DMS153 treated with DMSO at 0.1 percent for 48 hours (cell line): ENCODE results near the gene PRRG2.

Experiments
- DNase-seq: peaks from one replicate; lab custom pipeline; 2025; ENCODE audit not compliant: unreplicated experiment; lab: John Stamatoyannopoulos, UW

The PRRG2 gene

GRCh38 chr19:49585023-49585422, 3.9 kb downstream of the PRRG2 start:
- no peak for DNase-seq

DNA sequence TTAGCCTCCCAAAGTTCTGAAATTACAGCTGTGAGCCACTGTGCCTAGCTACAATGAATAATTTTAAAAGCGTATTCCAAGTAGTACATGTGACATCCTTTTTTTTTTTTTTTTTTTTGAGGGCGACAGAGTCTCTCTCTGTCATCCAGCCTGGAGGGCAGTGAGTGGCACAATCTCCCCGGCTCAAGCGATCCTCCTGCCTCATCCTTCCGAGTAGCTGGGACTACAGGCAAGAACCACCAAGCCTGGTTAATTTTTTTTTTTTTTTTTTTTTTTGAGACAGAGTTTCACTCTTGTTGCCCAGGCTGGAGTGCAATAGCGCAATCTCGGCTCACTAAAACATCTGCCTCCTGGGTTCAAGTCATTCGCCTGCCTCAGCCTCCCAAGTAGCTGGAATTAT, 6.1 kb downstream of the PRRG2 start:
- DNase-seq = no peak

GRCh38 chr19:49588365-49589122, 7.4 kb downstream of the PRRG2 start:
- no peak for DNase-seq

DNA sequence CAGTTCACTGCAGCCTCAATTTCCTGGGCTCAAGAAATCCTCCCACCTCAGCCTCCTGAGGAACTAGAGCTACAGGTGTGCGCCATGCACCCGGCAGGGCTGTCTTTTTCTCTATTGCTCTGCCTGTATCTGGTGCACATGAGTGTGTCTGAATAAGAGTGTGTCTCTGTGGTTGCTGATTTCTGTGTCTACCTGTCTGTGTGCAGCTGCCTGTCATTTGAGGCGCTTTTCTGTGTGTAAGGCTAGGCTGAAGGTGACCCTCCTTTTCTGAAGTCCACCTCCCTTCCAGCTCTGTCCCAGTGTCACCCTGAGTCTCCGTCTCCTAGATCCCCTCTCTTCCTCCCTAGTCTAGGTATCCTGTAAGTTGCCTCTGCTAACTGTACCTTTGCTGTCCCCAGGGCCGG, 8.4 kb downstream of the PRRG2 start:
- DNase-seq = no peak

DNA sequence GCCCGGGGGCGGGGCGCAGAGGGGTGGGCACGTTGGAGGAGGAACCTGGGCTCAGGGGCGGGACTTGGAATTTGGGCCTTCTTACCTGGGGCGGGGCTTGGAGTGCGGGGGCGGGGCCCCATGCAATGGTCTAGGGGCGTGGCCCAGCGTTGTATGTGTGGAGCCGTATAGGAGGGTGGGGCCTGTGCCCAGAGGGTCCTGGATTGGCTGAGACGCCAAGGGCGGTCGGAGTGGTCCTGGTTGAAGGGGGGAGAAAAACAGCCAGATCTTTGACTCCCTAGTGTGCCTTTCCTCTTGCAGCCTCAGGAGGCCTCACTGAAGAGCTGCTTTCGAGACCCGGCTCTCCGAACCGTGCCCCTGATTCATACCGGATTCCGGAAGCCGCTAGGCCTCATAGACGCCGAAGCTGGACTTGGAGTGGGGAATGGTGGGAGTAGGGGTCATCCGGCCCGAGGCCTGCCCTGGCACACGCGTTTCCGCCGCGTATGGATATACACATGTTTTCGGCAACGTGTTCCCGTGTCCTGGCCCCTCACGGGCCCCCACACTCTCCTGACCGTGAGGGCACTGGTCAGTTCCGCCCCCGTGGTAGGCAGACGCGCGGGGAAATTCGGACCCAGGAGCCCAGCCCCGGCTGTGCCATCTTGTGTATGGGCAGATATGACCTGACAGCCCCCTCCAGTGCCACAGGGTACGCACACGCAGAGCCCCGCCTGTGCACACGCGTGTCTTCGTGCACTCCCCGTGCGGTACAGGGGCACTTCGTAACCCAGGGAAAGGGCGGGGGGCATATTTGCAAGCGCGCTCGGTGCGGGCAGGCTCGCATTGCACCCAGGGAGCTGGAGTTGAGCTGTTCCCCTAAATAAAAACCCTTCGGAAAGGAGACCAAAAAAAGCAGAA, 9.2 kb downstream of the PRRG2 start:
- DNase-seq = peak; percentile 93

GRCh38 chr19:49590971-49591730, 10.0 kb downstream of the PRRG2 start, which contains the start of gene PRR12:
Gene PRR12, plus strand, starts transcription at chr19:49591182. Its CDS starts 473 bp downstream, at chr19:49591655.
- peak; percentile 44 for DNase-seq

DNA sequence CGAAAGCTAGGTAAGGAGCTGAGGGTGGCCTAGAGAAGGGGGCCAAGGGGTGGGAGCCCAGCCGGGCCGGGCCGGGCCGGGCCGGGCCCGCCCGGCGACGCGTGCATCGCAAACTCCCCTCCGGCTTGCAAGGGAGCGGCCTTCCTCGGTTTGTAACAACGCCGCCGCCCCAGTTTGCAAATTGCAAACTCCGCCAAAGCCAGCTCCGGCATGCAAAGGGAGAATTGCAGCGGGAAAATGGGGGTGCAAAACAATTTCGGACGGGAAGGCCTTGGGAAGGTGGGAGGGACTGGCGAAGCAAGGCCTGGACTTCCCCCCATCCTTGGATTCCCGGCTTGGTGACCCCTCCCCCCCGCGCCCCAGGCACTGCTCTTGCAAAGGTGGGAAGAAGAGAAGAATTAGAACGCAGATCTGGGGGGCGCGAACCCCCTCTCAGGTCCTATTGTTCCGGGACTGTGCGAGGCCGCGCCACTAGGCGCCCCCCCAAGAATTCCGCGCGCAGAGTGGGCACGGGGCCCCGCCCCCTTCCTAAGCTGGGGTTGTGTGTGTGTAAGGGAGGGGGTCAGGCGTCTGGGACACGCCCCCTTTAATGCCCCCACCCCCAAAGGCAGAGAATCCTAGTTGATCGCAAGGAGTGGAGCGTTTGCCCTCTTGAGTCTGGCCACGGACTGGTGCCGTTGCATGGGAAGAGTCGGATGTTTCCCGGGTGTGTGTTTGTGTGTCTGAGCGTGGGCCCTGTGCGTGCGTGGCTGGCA, 10.8 kb downstream of the PRRG2 start:
- no peak for DNase-seq

GRCh38 chr19:49592486-49593232, 11.5 kb downstream of the PRRG2 start:
- DNase-seq = no peak

- DNase-seq = peak; percentile 85
Observed at GRCh38 chr19:49593233-49594113, 12.4 kb downstream of the PRRG2 start.

DNA sequence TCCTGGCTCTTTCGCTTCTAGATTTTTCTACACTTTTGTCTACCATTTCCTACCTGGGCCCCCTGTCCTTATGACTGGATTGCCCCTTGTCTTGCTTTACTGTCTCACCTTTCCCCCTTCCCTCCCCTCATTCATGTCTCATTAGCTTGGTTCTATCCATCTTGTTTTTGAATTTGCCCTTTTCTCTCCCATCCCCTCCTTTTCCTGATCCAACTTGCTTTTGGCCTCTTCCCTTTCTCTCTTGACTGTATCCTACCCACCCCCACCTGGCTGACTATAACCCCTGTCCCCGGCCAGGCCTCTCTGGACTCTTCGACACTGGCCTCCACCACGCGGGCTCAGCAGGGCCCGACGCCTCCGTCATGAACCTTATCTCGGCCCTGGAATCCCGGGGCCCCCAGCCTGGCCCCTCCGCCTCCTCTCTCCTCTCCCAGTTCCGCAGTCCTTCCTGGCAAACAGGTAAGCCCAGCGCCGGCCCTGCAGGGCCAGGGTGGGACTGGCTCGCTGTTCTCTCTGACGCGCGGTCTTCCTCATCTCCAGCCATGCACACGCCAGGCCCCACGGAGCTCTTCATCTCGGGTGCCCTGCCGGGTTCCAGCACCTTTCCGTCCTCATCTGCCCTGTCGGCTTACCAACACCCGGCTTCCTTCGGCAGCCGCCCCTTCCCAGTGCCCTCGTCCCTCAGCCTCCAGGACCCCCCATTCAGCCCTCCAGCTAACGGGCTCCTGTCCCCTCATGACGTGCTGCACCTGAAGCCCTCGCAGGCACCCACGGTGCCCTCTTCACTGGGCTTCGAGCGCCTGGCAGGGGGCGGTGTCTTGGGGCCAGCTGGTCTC, 13.3 kb downstream of the PRRG2 start:
- DNase-seq = no peak

DNA sequence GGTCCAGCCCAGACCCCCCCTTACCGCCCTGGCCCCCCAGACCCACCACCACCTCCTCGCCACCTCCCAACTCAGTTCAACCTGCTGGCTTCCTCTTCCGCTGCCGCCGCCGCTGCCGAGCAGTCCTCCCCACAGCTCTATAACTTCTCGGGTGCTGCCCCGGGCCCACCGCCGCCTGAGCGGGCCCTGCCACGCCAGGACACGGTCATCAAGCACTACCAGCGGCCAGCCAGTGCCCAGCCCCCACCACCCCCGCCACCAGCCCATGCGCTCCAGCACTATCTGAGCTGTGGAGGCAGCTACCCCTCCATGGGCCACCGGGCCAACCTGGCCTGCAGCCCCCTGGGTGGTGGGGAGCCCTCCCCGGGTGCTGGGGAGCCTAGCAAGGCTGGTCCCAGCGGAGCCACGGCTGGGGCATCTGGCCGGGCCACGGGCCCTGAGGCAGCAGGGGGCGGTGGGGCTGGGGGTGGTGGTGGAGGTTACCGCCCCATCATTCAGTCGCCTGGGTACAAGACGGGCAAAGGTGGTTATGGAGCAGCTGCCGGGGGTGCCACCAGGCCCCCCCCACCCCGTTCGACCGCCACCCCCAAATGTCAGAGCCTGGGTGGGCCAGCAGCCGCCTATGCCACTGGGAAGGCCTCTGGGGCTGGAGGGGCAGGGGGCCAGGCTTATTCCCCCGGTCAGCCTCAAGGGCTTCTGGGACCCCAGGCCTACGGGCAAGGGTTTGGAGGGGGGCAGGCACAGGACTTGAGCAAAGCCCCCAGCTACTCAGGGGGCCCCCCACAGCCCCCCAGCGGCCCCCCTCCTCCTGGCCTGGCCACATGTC, 14.1 kb downstream of the PRRG2 start:
- no peak for DNase-seq

GRCh38 chr19:49595819-49596404, 14.8 kb downstream of the PRRG2 start:
- no peak for DNase-seq

GRCh38 chr19:49596407-49596806, 15.3 kb downstream of the PRRG2 start:
- DNase-seq = no peak

GRCh38 chr19:49596954-49597702, 16.0 kb downstream of the PRRG2 start:
- DNase-seq = no peak

DNA sequence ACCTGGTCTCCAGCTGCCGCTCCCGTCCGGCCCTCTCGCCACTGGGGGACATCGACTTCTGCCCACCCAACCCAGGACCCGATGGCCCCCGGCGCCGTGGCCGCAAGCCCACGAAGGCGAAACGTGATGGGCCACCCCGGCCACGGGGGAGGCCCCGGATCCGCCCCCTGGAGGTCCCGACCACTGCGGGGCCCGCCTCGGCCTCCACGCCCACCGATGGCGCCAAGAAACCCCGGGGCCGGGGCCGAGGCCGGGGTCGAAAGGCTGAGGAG, 16.5 kb downstream of the PRRG2 start:
- DNase-seq = no peak
